ENCODE results near the gene NAGPA.

The NAGPA gene

DNA sequence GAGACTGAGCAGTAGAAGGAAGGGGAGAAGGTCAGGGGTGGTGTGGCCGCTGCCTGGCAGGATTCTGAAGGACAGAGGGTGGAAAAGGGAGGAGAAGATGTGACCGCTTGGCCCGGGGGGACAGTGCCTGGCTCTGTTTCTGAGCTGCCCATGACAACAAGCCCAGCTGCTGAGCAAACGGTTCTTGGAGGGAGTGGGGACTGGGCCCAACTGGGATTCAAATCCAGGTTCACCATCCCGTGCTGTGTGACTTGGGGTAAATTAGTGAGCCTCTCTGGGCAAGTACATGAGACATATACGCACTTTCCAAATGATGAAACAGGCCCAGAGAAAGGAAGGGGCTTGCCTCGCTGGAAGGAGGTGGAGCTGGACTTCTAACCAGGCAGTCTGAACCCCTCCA lies 52.3 kb downstream of the NAGPA start:
- no peak for DNase-seq (ENCODE audit: extremely low read depth, low read depth)
- TF ChIP-seq, protein P1, sequence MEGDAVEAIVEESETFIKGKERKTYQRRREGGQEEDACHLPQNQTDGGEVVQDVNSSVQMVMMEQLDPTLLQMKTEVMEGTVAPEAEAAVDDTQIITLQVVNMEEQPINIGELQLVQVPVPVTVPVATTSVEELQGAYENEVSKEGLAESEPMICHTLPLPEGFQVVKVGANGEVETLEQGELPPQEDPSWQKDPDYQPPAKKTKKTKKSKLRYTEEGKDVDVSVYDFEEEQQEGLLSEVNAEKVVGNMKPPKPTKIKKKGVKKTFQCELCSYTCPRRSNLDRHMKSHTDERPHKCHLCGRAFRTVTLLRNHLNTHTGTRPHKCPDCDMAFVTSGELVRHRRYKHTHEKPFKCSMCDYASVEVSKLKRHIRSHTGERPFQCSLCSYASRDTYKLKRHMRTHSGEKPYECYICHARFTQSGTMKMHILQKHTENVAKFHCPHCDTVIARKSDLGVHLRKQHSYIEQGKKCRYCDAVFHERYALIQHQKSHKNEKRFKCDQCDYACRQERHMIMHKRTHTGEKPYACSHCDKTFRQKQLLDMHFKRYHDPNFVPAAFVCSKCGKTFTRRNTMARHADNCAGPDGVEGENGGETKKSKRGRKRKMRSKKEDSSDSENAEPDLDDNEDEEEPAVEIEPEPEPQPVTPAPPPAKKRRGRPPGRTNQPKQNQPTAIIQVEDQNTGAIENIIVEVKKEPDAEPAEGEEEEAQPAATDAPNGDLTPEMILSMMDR (IDR thresholded peaks at IDR 0.05; ENCODE audit: low read depth, low read length, missing control alignments) = no peak
- no peak overlapping the region for H3K4me3 ChIP-seq (replicated peaks; ENCODE audit: low read depth, low read length)

DNA sequence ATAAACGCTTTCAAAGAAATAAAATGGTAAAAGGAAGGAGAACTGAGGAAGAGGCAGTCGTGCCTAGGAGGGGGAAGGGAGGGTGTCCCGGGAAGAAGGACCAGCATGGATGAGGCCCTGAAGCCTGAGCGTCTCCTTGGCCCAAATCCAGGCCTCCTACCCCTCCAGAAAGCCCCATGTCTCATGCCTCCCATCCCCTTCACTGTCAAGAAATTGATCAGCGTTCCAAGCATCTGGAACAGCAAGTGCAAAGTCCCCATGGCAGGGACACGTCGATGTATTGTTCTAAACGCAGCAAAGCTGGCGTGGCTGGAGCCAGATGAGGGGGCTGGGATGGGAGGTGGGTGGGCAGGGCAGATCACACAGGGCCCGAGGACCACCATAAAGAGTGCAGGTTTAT lies 53.0 kb downstream of the NAGPA start:
- no peak overlapping the region for H3K4me3 ChIP-seq (replicated peaks; ENCODE audit: low read depth, low read length)
- DNase-seq (ENCODE audit: extremely low read depth, low read depth) = no peak
- TF ChIP-seq, protein P1 (IDR thresholded peaks at IDR 0.05; ENCODE audit: low read depth, low read length, missing control alignments) = no peak

DNA sequence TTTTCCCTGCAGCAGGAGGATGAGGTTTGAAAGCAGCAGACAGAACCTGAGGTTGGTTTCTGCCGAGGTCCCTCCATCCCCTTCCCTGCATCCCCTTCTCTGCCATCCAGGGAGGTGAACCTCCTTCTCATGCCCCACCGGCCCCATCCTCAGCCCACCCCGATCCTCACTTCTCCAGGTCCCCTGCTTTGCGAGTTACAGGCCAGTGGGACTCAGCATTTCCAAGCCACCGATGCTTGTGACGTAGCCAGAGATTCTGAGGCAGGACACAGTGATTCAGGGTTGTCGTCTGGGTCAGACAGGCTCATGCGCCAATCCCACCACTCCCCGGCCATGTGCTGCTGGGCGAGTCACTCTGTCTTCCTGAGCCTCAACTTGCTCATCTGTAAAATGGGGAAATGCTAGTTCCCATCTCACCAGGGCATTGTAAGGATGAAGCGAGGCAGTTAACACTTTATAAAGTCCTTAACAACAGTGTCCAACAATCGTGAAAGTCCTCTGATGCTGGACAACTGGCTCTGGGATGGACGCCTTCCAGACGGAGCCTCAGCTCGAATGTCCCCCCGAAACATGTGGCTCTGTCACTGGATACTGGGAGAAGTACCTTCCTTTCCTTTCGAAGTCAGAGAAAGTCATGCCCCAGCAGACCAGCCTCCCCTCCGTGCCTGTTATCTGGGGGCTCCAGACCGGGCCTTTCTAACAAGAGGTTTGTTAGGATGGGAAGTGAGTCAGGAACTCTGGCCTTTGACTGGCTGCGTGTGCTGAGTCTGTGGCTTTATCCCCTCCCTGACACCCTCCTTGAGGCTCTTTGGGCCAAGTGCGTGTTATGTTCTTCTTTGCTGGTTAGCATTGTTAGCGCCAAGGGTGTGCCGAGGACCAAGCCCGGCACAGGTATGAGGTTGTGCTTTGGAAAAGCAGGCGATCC lies 53.7 kb downstream of the NAGPA start:
- no peak overlapping the region for H3K4me3 ChIP-seq (replicated peaks; ENCODE audit: low read depth, low read length)
- TF ChIP-seq, protein P1 (IDR thresholded peaks at IDR 0.05; ENCODE audit: low read depth, low read length, missing control alignments) = no peak
- DNase-seq (ENCODE audit: extremely low read depth, low read depth) = no peak

DNA sequence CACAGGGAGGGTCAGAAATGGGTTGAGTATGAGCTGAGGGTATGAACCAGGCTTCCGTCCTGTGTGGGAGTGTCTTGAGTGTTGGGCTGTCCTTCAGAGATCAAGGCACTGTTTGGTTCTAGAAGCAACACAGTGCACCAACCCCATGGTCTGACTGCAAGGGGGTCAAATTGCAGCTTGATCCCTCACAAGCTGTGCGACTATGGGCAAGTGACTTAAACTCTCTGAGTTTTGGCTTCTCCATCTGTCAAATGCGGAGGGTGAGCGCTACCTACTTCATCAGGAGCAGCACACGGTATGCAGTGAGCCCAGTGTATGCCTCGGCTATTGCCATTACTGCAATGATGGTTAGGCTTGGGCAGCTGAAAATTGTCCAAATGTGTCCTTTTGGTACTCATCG lies 54.6 kb downstream of the NAGPA start:
- TF ChIP-seq, protein P1 (IDR thresholded peaks at IDR 0.05; ENCODE audit: low read depth, low read length, missing control alignments) = no peak
- no peak for DNase-seq (ENCODE audit: extremely low read depth, low read depth)
- no peak overlapping the region for H3K4me3 ChIP-seq (replicated peaks; ENCODE audit: low read depth, low read length)

DNA sequence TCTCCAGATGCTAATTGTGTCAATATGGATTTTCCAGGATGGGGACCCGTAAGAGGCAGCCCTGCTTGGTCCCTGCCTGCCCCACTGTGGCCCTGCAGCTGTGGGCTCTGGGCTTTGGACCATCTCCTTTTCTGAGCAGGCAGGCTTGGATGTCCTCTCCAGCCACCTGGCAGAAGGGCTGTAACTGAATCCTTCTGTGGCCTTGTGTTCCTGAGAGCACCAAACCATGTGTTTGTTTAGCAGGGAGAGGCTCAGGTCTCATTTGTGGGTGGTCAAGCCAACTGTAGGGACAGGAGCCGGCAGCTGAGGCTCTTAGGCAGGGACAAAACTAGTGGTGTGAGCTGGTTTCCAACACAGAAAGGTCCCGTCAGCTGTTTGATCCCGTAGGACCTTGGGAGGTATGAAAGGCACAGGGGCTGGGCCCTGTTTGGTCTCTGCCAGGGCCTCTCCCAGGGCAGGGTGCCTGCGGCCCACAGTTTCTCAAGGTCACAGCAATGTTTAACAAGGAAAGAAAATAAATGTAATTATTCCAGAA lies 57.1 kb downstream of the NAGPA start:
- TF ChIP-seq, protein P1 (IDR thresholded peaks at IDR 0.05; ENCODE audit: low read depth, low read length, missing control alignments) = no peak
- no peak for DNase-seq (ENCODE audit: extremely low read depth, low read depth)
- no peak overlapping the region for H3K4me3 ChIP-seq (replicated peaks; ENCODE audit: low read depth, low read length)

DNA sequence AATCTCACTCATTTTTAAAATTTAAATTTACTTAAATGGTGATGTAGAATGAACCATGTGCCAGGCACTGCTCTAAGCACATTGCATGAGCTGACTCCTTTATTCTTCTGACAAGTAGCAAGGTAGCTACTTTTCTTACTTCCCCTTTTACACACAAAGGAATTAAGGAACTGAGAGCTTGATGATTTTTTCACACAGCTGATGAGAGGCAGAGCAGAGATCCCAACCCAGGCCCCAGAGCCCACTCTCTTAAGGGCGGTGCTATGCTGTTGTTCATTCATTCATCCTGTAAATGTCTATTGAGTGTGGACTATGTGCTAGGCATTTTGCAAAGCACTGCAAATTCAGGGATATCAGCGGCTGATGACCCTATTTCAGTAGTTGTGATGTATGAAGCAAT lies 57.7 kb downstream of the NAGPA start:
- TF ChIP-seq, protein P1 (IDR thresholded peaks at IDR 0.05; ENCODE audit: low read depth, low read length, missing control alignments) = no peak
- DNase-seq (ENCODE audit: extremely low read depth, low read depth) = no peak
- no peak overlapping the region for H3K4me3 ChIP-seq (replicated peaks; ENCODE audit: low read depth, low read length)

Measured in HFF-Myc (cell line).